GM12891 (cell line): ENCODE results near the gene TMED10.

Experiments used
- PAX5 ChIP-seq: IDR thresholded peaks from 2 replicates; pipeline ENCODE4 v1.6.1; 2011; ENCODE audit warnings: low read length, moderate library complexity, mild to moderate bottlenecking; ENCODE audit not compliant: insufficient read depth, severe bottlenecking
- POLR2A ChIP-seq: IDR thresholded peaks from 2 replicates; pipeline ENCODE4 v1.6.1; 2011; ENCODE audit warnings: low read depth, low read length, control low read depth
- POLR2AphosphoS5 ChIP-seq: IDR thresholded peaks from 2 replicates; pipeline ENCODE4 v1.6.1; 2011; ENCODE audit warnings: low read depth, low read length, control low read depth
- SPI1 ChIP-seq: IDR thresholded peaks from 2 replicates; pipeline ENCODE4 v1.6.1; 2011; ENCODE audit warnings: low read depth, low read length, control low read depth
- TAF1 ChIP-seq: IDR thresholded peaks from 2 replicates; pipeline ENCODE4 v1.6.1; 2011; ENCODE audit warnings: low read depth, low read length, control low read depth

DNA sequence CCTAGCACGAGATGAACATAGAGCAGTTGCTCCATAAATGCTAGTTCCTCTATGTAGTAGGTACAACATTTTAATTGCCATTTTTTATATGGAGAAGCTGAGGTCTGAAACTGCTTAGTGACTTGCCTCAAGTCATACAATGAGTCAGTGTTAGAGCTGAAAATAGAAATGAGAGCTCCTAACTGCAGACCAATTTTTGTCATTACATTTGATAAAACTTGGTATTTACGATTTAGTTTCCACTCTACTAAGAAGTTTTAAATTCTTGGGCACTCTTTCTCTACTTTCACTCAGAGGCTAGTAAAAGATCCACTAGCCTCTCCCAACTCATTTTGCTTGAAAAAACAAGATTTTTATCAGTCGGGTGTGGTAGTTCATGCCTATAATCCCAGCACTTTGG lies 8.1 kb upstream of the TMED10 start:
- TF ChIP-seq POLR2A = no peak
- no peak for TF ChIP-seq POLR2AphosphoS5
- TF ChIP-seq TAF1 = no peak
- TF ChIP-seq SPI1 = no peak
- TF ChIP-seq PAX5 = no peak
